GM21723 (cell line): ENCODE measurements around the gene NUBP2.
"Not testable (repeated sequence)": the region's sequence is repeated elsewhere in the genome, so short reads cannot be mapped to it uniquely, and the experiment has no call there.

Source experiments
- ATAC-seq: cut with Tn5 transposase; IDR thresholded peaks from one replicate; pipeline ENCODE4 v1.9.1; 2021; ENCODE audit warnings: mild to moderate bottlenecking, moderate library complexity; ENCODE audit not compliant: unreplicated experiment

NUBP2 gene

DNA sequence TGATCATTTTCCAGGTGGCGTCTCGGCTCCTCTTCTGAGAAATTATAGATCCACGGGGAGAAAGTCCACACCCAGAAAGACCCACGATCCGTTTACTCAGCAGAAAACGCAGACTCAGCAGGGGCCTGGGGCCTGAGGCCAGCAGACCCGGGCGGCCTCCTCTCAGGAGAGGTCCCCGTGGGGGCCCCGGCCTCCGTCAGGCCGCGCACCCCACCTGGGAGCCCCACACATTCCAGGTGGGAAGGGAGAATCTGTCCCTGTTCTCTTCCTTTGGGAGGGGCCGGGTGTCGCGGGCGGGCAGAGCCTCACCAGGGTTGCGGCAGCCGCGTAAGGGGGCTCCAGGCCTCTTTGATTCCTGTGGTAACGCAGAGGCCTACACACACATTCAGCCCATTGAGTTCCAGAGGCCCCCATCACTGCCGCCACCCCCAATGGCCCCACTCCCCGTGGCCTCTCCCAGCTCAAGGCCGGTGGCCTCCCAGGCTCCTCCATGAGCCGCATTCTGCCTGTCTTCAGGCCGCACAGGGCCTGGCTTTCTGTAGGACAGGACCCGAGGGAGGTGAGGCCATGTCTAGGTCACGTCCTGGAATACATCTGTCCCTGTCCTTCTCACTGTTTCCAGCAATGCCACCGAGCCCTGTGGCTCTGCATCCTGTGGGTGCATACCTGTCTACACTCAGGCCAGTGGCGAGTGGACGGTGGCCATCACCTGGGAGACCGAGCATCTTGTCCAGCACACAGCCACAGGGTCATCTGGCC lies 12.3 kb downstream of the NUBP2 start:
- ATAC-seq: no peak

DNA sequence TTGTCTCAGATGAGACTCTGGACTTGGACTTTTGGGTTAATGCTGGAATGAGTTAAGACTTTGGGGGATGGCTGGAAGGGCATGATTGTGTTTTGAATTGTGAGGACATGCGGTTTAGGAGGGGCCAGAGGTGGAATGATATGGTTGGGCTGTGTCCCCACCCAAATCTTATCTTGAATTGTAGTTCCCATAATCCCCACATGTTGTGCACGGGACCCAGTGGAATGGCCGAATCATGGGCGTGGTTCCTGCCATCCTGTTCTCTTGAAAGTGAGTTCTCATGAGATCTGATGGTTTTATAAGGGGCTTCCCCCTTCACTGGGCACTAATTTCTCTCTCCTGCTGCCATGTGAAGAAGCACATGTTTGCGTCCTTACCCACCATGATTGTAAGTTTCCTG lies 16.5 kb downstream of the NUBP2 start:
- not testable (repeated sequence) for ATAC-seq

DNA sequence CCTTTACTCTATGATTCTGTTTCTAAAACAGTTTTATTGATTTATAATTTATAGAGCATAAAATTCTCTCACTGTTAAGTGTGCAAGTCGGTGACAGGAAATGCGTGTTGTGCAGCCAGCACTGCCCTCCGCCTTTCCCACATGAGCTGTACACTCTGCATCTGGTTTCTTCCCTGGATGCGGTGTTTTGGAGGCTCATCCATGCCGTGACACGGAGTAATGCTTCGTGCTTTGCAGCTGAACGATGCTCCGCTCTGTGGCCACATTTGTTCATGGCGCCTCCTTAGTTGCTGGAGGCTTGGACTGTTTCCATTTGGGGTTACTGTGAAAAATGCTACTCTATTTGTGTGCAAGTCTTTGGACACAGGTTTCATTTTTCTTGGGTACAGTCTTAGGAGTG lies 17.9 kb downstream of the NUBP2 start:
- ATAC-seq: no peak

DNA sequence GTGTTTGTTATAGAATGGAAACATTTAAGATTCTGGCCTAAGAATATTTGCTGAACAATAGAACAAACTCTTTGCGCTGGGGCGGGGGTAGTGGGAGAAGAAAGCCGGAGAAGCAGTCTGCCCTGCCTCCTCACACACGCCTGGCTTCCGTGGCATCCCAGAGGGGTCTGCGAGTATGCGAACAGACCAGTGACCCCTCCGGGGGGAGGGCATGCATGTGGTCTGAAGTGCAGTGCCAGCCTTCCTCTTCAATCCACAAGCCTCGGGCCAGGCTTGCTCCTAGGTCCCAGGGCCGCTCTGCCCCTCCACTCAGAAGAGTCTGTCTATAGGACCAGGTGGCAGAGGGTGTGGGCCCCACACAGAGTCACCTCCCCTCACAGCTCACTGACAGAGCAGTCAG lies 24.9 kb downstream of the NUBP2 start:
- ATAC-seq: no peak

DNA sequence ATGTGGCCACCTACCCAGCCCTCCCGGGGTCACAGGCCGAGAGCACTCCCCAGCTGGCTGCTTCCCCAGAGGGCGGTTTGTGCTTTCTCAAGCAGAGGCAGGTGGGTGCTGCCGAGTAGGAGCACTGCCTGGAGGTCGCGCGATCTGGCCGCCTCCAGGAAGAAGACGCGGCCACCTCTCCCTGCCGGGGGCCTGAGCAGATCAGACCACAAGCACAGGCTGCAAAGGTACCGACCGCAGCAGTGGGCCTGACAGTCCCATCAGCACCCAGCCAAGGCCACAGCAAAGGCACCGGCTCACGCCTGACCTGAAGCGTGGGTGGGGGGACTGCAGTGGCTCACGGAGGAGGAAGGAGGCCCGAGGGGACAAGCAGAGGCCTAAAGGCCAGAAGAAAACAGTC lies 25.9 kb downstream of the NUBP2 start:
- ATAC-seq: no peak

DNA sequence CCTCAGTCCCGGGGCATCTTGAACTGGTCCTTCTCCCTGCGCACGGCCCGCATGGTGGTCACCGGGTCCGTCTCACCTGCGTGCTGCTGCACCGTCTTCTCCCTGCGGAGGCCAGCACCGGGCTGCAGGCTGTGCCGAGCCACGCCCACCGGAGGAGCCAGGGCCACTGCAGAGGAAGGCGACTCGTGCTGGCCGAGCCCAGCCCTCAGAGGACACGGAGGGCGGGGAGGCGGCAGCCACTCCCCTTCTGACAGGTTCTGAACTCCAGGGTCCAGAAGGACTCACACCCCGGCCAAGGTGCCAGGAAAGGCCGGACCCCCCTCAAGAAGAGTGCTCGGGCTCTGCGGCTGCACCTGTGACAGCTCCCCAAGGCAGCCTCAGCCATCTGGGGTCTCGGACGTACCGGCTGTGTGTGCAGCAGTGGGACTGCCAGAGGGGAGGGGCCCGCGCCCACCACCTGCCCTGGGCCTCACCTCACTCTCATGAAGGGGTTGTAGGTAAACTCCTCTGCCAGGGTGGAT lies 26.6 kb downstream of the NUBP2 start:
- no peak for ATAC-seq

DNA sequence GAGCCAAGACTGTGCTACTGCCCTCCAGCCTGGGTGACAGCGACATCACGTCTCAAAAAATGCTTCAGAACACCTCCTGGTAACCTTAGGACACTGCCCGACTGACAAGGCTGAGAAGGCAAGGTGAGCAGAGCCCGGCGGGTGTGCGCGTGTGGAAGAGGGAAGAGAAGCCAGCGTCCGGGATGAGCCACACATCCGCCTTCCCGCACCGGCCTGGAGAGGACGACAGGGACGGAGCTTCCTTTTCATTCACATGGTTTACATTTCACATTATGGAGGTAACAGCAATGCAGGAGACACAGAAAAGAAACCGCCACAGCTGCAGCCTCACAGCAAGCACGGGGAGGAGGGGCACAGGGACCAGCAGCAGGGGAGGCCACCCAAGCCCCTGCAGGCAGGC lies 27.3 kb downstream of the NUBP2 start:
- no peak for ATAC-seq

DNA sequence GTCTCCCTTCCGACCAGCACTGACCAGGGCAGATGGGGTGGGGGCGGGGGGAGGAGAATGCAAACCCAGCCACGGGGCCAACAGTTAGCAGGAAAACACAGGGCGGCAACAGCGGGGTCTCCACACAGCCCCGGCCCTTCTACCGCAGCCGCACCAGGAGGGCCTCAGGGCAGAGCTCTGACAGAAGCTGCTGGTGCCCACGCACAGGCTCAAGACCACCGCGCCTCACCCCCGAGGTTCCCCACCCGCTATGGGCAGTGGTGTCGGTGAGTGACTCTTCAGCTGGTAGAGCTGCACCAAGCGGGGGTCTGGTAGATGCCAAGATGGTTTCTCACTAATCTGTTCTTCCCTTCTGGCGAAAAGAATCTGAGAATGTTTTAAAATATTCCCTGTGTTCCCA lies 27.8 kb downstream of the NUBP2 start:
- no peak for ATAC-seq

DNA sequence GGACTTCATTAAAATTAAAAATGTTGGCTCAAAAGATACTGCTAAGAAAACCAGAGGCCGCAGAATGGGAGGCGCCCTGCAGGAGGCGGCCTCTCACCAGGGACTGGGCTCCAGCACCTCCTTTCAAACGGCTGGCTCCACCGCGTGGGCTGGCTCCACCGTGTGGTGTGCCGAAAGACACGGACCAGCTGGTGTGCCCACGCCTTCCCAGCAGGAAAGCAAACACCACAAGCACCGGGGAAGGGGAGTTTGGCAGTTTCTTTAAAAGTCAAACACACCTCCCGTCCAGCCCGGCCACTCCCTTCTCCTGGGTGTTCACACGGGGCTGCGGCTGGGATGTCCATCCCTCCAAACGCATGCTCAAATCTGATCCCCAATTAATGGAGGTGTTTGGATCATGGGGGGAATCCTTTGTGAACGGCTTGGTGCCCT lies 30.0 kb downstream of the NUBP2 start:
- ATAC-seq: no peak

DNA sequence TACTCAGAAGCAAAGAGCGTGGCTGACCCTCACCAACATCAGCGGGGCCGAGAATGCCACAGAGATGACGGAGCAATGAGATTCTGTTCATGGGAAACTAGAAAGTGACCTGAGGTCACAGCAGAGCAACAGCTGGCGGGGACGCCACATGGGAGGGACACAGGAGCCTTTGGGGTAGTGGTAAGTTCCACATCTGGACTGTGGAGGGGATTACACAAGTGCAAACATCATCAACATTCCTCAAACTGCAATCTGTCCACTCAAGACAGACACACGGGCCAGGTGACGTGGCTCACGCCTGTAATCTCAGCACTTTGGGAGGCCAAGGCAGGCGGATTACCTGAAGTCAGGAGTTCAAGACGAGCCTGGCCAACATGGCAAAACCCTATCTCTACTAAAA lies 32.7 kb downstream of the NUBP2 start:
- no peak for ATAC-seq

DNA sequence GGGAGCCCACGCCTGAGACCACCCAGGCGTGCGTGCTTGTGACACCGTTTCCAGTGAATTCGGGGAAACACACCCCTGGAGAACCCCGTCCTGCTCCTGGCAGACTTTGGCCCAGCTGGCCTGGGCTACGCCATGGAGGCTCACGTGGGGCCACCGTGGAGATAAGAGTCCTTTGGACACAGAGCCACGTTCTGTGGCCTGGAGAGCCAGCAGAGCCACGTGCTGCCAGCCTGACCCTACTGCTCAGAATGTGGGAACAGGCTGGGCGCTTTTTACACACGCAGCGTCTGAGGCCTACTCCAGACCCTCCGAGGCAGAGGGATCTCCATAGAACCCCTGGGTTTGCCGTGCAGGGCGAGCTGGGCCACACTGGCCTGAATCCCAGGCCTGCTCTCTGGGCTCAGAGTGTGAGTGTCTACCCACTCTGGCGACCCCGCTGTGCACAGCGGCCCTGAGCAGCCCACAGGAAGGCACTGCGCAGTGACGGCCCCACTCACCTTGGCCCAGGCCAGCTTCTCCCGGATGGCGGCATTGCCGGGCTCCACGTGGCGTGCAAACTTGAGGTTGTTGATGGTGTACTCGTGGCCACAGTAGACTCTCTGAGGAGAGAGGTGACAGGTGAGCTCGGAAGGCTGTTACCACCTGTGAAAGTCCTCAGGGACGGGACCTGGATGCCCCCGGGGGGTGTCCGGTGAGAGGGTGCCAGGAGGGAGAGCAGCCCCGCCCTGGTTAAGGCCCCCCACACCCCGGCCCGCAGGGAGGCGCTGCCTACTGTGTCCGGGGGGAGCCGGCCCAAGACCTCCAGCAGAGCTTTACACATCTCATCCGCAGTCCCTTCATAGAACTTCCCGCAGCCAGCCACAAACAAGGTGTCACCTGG lies 33.9 kb downstream of the NUBP2 start:
- ATAC-seq: no peak

DNA sequence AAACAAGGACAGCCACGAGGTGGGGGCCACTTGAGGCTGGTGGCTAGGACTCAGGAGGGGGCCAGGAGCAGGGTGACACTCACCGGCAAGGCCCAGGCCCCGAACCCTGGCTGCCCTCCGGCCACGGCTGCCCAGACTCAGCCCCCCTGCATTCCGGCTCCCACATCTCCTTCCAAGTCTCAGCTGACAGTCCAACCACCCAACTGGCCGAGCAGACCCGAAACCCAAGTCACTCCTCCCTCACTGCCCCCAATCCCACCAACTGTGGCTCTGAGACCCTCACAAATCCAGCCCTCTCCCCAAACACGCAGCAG lies 34.5 kb downstream of the NUBP2 start:
- ATAC-seq: no peak

DNA sequence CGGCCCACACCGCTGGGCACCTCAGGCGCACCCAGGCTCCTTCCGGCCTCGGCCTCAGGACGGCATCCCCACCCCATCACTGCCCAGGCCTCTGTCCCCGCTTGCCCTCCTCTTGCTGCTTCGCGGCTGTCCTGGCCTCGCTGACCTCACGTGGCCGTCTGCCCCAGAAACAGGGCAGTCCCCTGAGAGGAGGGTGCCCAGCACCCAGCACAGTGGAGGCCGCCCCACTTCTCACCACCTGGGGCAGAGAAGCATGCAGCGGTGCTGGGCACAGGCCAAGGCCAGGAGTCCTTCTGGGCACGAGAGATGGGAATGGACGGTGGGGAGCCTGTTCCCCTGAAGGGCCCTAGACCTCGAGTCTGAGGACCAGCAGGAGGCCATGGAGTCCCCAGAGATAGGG lies 35.0 kb downstream of the NUBP2 start:
- ATAC-seq: no peak

DNA sequence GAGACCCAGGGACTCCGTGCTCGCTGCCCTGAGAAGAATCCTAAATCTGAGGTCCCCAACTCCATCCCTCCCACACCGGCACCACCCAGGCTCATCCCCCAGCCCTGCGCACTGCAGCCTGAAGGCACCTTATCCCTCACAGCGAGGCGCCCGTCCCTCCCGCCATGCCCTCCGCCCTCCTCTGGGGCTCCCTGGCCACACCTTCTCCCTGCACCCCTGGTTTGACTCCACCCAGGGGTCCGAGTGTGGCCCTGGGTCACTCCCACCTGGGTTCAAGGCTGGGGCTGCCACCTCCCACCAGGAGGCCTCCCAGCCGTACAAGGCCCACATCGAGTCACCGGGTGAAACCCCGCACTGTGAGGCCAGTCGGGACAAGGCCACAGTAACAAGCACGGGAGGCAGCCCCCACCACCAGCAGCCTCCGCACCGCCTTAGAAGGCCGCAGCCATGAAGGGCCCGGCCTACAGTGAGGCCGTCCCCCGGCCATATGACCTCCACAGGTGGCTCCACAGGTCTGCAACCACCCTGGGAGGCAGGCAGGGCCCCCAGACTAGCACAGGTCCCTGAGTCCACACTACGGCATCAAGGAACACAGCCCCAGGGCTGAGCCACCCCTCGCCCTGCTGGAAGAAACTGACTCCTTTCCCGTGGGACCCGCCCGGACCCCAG lies 35.6 kb downstream of the NUBP2 start:
- ATAC-seq: no peak

DNA sequence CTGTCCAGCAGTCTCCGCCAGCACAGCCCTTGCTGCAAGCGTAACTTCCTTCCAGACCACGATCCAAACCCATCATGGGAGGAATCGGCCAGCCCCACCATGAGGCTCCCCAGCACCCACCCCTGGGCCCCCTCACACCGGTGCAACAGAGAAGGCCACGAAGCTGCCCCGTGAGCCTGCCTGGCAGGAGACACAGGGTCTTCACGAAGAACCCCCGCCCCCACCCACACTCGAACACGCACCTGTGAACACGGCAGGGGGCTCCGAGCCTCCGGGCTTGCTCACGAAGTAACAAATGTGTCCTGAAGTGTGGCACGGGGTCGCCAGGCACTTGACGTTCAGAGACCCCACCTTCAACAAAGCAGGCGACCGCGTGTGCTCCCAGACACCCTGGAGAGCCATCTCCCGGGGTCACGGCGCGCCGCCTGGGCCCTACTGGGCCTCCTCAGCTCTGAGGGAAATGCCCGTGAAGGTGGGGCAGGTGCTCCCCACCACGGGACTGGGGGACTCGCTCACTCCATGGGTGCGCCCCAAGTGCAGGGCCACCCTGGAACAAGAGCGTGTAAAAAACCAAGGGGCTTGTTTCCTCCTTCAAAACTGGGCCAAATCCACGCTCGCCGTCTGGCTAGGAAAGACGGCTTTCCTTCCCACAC lies 36.2 kb downstream of the NUBP2 start:
- ATAC-seq: no peak

DNA sequence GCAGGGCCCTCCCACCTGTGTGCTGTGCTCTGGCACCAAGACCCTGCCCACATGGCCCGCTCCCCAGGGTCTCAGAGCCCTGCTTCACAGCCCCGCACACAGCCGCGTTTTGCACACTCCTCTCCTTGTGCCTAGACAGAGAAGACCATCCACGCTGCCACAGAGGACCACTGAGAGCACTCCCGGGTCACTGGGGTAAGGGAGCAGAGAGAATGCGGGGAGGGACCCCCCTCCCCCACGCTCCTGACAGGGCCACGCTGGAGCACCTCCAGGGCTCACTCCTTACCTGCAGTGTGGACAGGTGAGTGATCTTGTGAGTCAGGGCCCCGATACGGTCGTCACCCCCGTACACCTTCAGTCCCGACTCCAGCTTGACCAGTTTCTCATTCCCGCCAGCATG lies 36.9 kb downstream of the NUBP2 start:
- no peak for ATAC-seq

DNA sequence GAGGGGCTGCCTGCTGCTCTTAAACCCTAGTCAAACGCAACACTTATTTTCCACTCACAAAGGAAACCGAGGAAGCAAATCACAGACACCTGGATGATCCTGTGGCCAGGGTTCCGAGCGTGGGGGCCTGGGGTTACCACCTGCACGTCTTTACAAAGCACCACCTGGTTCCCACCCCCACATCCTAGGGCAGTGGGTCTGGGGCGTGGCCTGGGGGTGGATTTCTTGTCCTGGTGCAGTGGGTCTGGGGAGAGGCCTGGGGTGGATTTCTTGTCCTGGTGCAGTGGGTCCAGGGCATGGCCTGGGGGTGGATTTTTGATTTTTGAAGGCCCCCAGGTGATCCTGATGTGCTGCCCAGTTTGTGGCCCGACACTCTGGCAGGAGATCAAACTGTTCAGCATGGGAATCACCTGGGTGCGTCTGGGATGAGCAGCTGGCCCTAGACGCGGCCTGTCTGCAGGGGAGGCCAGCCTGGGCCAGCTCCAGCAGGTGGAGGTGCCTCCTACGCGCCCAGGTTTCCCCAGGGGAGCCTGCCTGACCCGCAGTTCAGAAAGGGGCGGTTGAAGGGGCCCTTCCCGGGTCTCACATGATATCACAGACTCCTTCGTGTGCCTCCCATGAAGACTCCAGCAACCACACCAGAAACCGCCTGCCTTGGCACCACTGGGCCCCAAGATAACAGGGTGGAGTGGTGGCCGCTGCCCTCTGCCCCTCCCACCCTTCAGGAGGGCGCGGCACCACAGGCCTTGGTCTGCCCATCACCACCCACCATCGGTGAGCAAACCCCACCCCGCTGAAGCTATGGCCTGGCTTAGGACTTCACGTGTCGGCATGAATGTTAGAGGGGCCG lies 37.6 kb downstream of the NUBP2 start:
- ATAC-seq: no peak

DNA sequence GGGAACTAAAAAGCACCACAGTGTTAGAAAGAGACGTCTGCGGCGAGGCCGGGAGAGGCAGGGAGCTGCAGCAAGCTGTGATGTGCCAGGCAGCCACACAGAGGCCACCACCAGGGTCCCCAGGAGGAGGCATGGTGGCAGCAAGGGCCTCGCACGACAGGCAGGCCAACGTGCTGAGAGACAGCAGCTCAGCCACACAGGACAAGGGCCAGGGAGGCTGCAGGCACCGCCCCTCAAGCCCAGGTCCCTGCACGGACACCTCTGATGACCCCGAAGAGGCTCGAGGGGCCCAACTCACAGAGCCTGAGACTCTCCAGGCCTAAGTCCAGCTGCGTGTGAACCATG lies 38.2 kb downstream of the NUBP2 start:
- ATAC-seq: no peak

DNA sequence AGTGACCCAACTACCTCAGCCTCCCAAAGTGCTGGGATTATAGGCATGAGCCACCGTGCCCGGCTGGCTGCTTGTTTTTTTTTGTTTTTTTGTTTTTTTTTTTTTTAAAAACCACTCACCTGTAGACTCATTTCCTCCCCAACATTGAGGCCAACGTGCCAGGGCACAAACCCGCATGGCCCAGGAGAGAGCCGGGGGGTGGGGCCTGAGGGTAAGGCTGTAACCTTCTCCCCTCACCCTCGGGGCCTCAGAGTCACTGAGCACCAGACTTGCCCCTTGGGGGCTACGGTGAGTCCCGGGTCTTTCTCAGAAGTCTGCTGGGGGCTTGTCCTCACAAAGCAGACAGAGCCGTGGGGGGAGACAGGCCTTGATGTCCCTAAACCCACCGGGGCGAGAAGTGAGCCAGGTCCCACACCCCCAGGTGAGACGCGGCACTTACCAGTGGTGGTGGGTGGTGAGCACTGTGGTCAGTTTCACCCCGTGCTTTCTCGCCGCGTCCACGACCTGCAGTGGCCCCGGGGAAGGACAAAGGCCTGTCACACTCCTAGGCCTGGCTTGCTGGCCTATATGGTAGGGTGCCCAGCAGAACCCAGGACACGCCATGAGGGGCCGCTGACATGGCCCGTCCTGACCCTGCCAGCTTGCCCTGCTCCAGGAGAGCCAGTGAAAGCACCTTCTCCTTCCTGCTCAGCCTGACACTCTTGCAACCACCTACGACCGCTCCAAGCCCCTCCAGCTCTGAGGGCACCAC lies 39.3 kb downstream of the NUBP2 start:
- ATAC-seq: no peak

DNA sequence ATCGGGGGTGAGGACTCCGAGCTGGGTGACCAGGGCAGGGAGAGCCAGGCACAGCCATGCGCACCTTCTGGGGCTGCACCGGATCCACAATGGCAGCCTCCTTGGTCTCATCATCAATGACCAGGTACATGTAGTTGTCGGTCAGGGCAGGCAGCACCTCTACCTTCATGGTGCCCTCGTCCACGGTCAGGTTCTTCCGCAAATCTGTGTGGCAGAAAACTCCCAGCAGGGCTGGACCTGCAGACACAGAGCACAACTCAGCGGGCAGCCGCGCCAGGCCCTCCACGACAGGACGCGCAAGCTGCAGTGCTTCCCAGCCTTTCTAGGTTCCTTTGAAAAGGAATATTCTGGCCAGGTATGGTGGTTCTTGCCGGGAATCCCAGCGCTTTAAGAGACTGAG lies 40.0 kb downstream of the NUBP2 start:
- no peak for ATAC-seq
